Activated naive CD4-positive, alpha-beta T cell treated with anti-CD3 and anti-CD28 coated beads for 36 hours (primary cell): ENCODE results near the gene PSMB8. TPM values are rescaled to one million over a fixed set of nuclear protein-coding genes. Genes with fewer than 3 reads are reported as not detected.
"Not testable (repeated sequence)": the region's sequence is repeated elsewhere in the genome, so short reads cannot be mapped to it uniquely, and the experiment has no call there.

Experiments
- CTCF ChIA-PET: fragments of 350-600 bp; sonication (Branson Sonifier 250); formaldehyde crosslinking; loops from one replicate; lab custom pipeline; 2021; ENCODE audit warnings: antibody characterized with exemption; lab: Charles Lee
- DNase-seq: peaks from one replicate; pipeline ENCODE4 v3.0.0-alpha.2; 2020
- H3K27ac Mint-ChIP-seq: one replicate; pipeline ENCODE4 v1.8.0; 2021; ENCODE audit warnings: mild to moderate bottlenecking, mixed read lengths
- H3K27me3 Mint-ChIP-seq: one replicate; pipeline ENCODE4 v1.8.0; 2021; ENCODE audit warnings: low read depth, mixed read lengths
- H3K36me3 Mint-ChIP-seq: one replicate; pipeline ENCODE4 v1.8.0; 2021; ENCODE audit warnings: low read depth, mixed read lengths
- H3K4me1 Mint-ChIP-seq: one replicate; pipeline ENCODE4 v1.8.0; 2021; ENCODE audit warnings: low read depth, mixed read lengths
- H3K4me3 Mint-ChIP-seq: one replicate; pipeline ENCODE4 v1.8.0; 2021; ENCODE audit warnings: mild to moderate bottlenecking, moderate library complexity, mixed read lengths
- H3K9me3 Mint-ChIP-seq: one replicate; pipeline ENCODE4 v1.8.0; 2021; ENCODE audit warnings: mixed read lengths
- intact Hi-C: fragments of 100-400 bp; cut with micrococcal nuclease; formaldehyde crosslinking; loops from one replicate; pipeline ENCODE4 v1.15.1; 2023
- total RNA-seq, 2 experiments: library from RNA; stranded (reverse); gene quantifications; one replicate each; pipeline ENCODE4 v1.2.3, GENCODE V29; 2021

The PSMB8 gene
- total RNA-seq, 2 experiments from 2014 or later = 286 to 308 TPM

GRCh38 chr6:32815115-32815514 lies 28.7 kb downstream of the PSMB8 start:
- no peaks in the 10 kb centered on the region for H3K9me3 Mint-ChIP-seq
- H3K27me3 Mint-ChIP-seq = no peaks in the 10 kb centered on the region
- DNase-seq = no peak
- H3K4me1 Mint-ChIP-seq = peaks cover 2% of the 10 kb centered on the region
- CTCF ChIA-PET = no interaction called here
- H3K36me3 Mint-ChIP-seq = peaks cover 1% of the 10 kb centered on the region
- intact Hi-C loops = no loop called here
- H3K27ac Mint-ChIP-seq = no peak overlapping the region
- H3K4me3 Mint-ChIP-seq = no peak overlapping the region

GRCh38 chr6:32814145-32814544 lies 29.7 kb downstream of the PSMB8 start:
- no peaks in the 10 kb centered on the region for H3K4me1 Mint-ChIP-seq
- H3K36me3 Mint-ChIP-seq = peaks cover 1% of the 10 kb centered on the region
- no peak for DNase-seq
- CTCF ChIA-PET = interaction anchor here (0.6 to 1.3 kb wide), 2 partner anchors 24 to 57 kb away, joined by 3 read pairs; partner anchors contain the start of gene TAP2
- H3K27me3 Mint-ChIP-seq = no peaks in the 10 kb centered on the region
- no peak overlapping the region for H3K27ac Mint-ChIP-seq
- no peaks in the 10 kb centered on the region for H3K9me3 Mint-ChIP-seq
- intact Hi-C loops = no loop called here
- no peak overlapping the region for H3K4me3 Mint-ChIP-seq

- Mint-ChIP-seq H3K4me3 (no peak overlapping the region), H3K27ac (no peak overlapping the region), H3K4me1 (peaks cover 8% of the 10 kb centered on the region), H3K36me3 (peaks cover 1% of the 10 kb centered on the region), H3K27me3 (peaks cover 21% of the 10 kb centered on the region), H3K9me3 (no peaks in the 10 kb centered on the region)
- CTCF ChIA-PET = interaction anchor here (0.8 to 1.2 kb wide), 2 partner anchors 16 to 23 kb away, joined by 4 to 7 read pairs; no protein-coding TSS in a partner anchor
- intact Hi-C loops = no loop called here
- DNase-seq = no peak
These were observed 34.7 kb downstream of the PSMB8 start for GRCh38 chr6:32809171-32809570.

GRCh38 chr6:32807020-32807580 lies 36.7 kb downstream of the PSMB8 start:
- no peak overlapping the region for H3K4me3 Mint-ChIP-seq
- H3K36me3 Mint-ChIP-seq = no peaks in the 10 kb centered on the region
- peaks cover 35% of the 10 kb centered on the region for H3K27me3 Mint-ChIP-seq
- no peak for DNase-seq
- intact Hi-C loops = no loop called here
- CTCF ChIA-PET = no interaction called here
- H3K4me1 Mint-ChIP-seq = peaks cover 8% of the 10 kb centered on the region
- H3K9me3 Mint-ChIP-seq = no peaks in the 10 kb centered on the region
- no peak overlapping the region for H3K27ac Mint-ChIP-seq

GRCh38 chr6:32805404-32805803 lies 38.4 kb downstream of the PSMB8 start:
- DNase-seq, H3K27ac Mint-ChIP-seq, H3K36me3 Mint-ChIP-seq, H3K4me3 Mint-ChIP-seq, H3K4me1 Mint-ChIP-seq, H3K9me3 Mint-ChIP-seq, intact Hi-C loops: not testable (repeated sequence)
- peaks cover 37% of the 10 kb centered on the region for H3K27me3 Mint-ChIP-seq
- CTCF ChIA-PET = interaction anchor here (1.2 kb wide), 1 partner anchor 62 kb away, joined by 4 read pairs; no protein-coding TSS in a partner anchor

GRCh38 chr6:32803416-32803815 lies 40.4 kb downstream of the PSMB8 start:
- H3K27ac Mint-ChIP-seq = no peak overlapping the region
- peaks cover 8% of the 10 kb centered on the region for H3K4me1 Mint-ChIP-seq
- no peaks in the 10 kb centered on the region for H3K36me3 Mint-ChIP-seq
- H3K4me3 Mint-ChIP-seq = no peak overlapping the region
- peaks cover 5% of the 10 kb centered on the region for H3K9me3 Mint-ChIP-seq
- CTCF ChIA-PET = interaction anchor here (0.9 to 1.6 kb wide), 2 partner anchors 16 to 35 kb away, joined by 3 read pairs; partner anchors contain the start of gene TAP2
- no peak for DNase-seq
- intact Hi-C loops = no loop called here
- H3K27me3 Mint-ChIP-seq = peaks cover 42% of the 10 kb centered on the region

GRCh38 chr6:32799740-32800139 lies 44.1 kb downstream of the PSMB8 start:
- CTCF ChIA-PET = interaction anchor here (0.9 to 2.4 kb wide), 6 partner anchors 12 to 385 kb away, joined by 3 to 11 read pairs (median 6); partner anchors contain the start of gene TAP2

GRCh38 chr6:32799168-32799567 lies 44.7 kb downstream of the PSMB8 start:
- no peaks in the 10 kb centered on the region for H3K36me3 Mint-ChIP-seq
- H3K9me3 Mint-ChIP-seq = peaks cover 6% of the 10 kb centered on the region
- no peak overlapping the region for H3K27ac Mint-ChIP-seq
- no peak overlapping the region for H3K4me3 Mint-ChIP-seq
- intact Hi-C loops = loop anchor here (5.0 to 10.0 kb wide), 2 partner anchors 367 to 554 kb away; no protein-coding TSS in a partner anchor
- H3K4me1 Mint-ChIP-seq = peaks cover 16% of the 10 kb centered on the region
- no peak for DNase-seq
- peaks cover 30% of the 10 kb centered on the region for H3K27me3 Mint-ChIP-seq
- CTCF ChIA-PET = interaction anchor here (0.9 to 2.4 kb wide), 7 partner anchors 11 to 385 kb away, joined by 3 to 11 read pairs (median 6); partner anchors contain the start of gene TAP2

More at GRCh38 chr6:32799740-32800139, 44.1 kb downstream of the PSMB8 start:
- intact Hi-C loops = loop anchor here (5.0 to 10.0 kb wide), 2 partner anchors 367 to 555 kb away; no protein-coding TSS in a partner anchor
- Mint-ChIP-seq H3K36me3 (no peaks in the 10 kb centered on the region), H3K4me1 (peaks cover 10% of the 10 kb centered on the region), H3K27ac (no peak overlapping the region), H3K9me3 (peaks cover 6% of the 10 kb centered on the region), H3K4me3 (no peak overlapping the region), H3K27me3 (peaks cover 34% of the 10 kb centered on the region)
- DNase-seq = no peak

- CTCF ChIA-PET = interaction anchor here (1.0 to 2.4 kb wide), 5 partner anchors 10 to 383 kb away, joined by 4 to 11 read pairs (median 9); no protein-coding TSS in a partner anchor
- Mint-ChIP-seq H3K27me3 (peaks cover 20% of the 10 kb centered on the region), H3K27ac (no peak overlapping the region), H3K36me3 (no peaks in the 10 kb centered on the region), H3K4me1 (peaks cover 22% of the 10 kb centered on the region), H3K9me3 (peaks cover 6% of the 10 kb centered on the region), H3K4me3 (peak overlapping the region; percentile 47)
- intact Hi-C loops = loop anchor here (1.0 to 10.0 kb wide), 5 partner anchors 72 to 552 kb away; no protein-coding TSS in a partner anchor
- peak; percentile 91 for DNase-seq
These were observed 46.7 kb downstream of the PSMB8 start for GRCh38 chr6:32796848-32797776.

GRCh38 chr6:32794510-32794909 lies 49.3 kb downstream of the PSMB8 start:
- Mint-ChIP-seq H3K4me1 (peaks cover 22% of the 10 kb centered on the region), H3K36me3 (no peaks in the 10 kb centered on the region), H3K27me3 (peaks cover 18% of the 10 kb centered on the region), H3K9me3 (peaks cover 6% of the 10 kb centered on the region), H3K4me3 (no peak overlapping the region), H3K27ac (no peak overlapping the region)
- DNase-seq = no peak
- intact Hi-C loops = loop anchor here (10.0 kb wide), 1 partner anchor 550 kb away; no protein-coding TSS in a partner anchor
- CTCF ChIA-PET = interaction anchor here (0.6 to 3.1 kb wide), 7 partner anchors 8 to 549 kb away, joined by 3 to 15 read pairs (median 6); partner anchors contain the start of gene HLA-DMA

GRCh38 chr6:32792901-32793435 lies 50.9 kb downstream of the PSMB8 start:
- intact Hi-C loops = loop anchor here (10.0 kb wide), 1 partner anchor 548 kb away; no protein-coding TSS in a partner anchor
- no peak overlapping the region for H3K27ac Mint-ChIP-seq

More at GRCh38 chr6:32792901-32793435, 50.9 kb downstream of the PSMB8 start:
- Mint-ChIP-seq H3K27me3 (peaks cover 13% of the 10 kb centered on the region), H3K9me3 (no peaks in the 10 kb centered on the region), H3K4me1 (peaks cover 22% of the 10 kb centered on the region), H3K36me3 (no peaks in the 10 kb centered on the region), H3K4me3 (no peak overlapping the region)
- DNase-seq = no peak
- CTCF ChIA-PET = interaction anchor here (0.8 to 3.1 kb wide), 8 partner anchors 7 to 379 kb away, joined by 3 to 15 read pairs (median 4); no protein-coding TSS in a partner anchor
